ENCODE results near the gene CLEC18A. TPM values are rescaled to one million over a fixed set of nuclear protein-coding genes. Genes with fewer than 3 reads are reported as not detected.
"Not testable (repeated sequence)": the region's sequence is repeated elsewhere in the genome, so short reads cannot be mapped to it uniquely, and the experiment has no call there.

CLEC18A gene
- total RNA-seq, 1 donor from 2014 or later = 5.9 TPM

GRCh38 chr16:70012354-70012753 is 61.2 kb downstream of the CLEC18A start:
- H3K27me3 ChIP-seq; H4K20me1 ChIP-seq (ENCODE audit: low read depth); H3K9me3 Mint-ChIP-seq; H2AFZ ChIP-seq (replicated peaks); H3K36me3 Mint-ChIP-seq; H3K79me2 ChIP-seq (ENCODE audit: low read depth); H3K27me3 Mint-ChIP-seq (ENCODE audit: insufficient read depth, low read depth); H3F3A ChIP-seq (ENCODE audit: low read depth); H3K9me3 ChIP-seq (ENCODE audit: low read depth); H3K36me3 ChIP-seq; DNase-seq (ENCODE audit: low spot score); H3K4me1 ChIP-seq; H3K4me3 ChIP-seq; H3K9ac ChIP-seq; H3K4me3 Mint-ChIP-seq; H3K4me2 ChIP-seq; H3K4me1 Mint-ChIP-seq; H3K27ac ChIP-seq: not testable (repeated sequence)
- H3K27ac Mint-ChIP-seq = peak overlapping the region; percentile 69

- peaks cover 12% of the 10 kb centered on the region for H3K36me3 Mint-ChIP-seq
Observed at GRCh38 chr16:70012951-70013350, 61.8 kb downstream of the CLEC18A start.

More at GRCh38 chr16:70012951-70013350, 61.8 kb downstream of the CLEC18A start:
- not testable (repeated sequence) for H3K4me1 ChIP-seq; H2AFZ ChIP-seq (replicated peaks); H3K4me3 ChIP-seq; H3K27me3 Mint-ChIP-seq (ENCODE audit: insufficient read depth, low read depth); H3K4me2 ChIP-seq; H3K36me3 ChIP-seq; H3K27ac ChIP-seq; H3K27me3 ChIP-seq; H3K4me3 Mint-ChIP-seq; H3K79me2 ChIP-seq (ENCODE audit: low read depth); H3F3A ChIP-seq (ENCODE audit: low read depth); H3K9ac ChIP-seq; H3K9me3 ChIP-seq (ENCODE audit: low read depth); H3K9me3 Mint-ChIP-seq; H3K4me1 Mint-ChIP-seq; H3K27ac Mint-ChIP-seq; H4K20me1 ChIP-seq (ENCODE audit: low read depth)
- peak; percentile 2 for DNase-seq (ENCODE audit: low spot score)

MicroRNA genes within 50 kb of the gene (microRNA counts, 767-probe panel; counts per million panel counts)
- 460 counts per million, percentile 90 among the panel's probes with 10 or more counts for microRNA hsa-miR-140-3p
- 5,982 counts per million, percentile 92 among the panel's probes with 10 or more counts for microRNA hsa-miR-140-5p

Small RNAs within 50 kb of the gene (microRNA-seq; reads per million reads assigned to microRNA genes)
- 531 reads per million, percentile 90 among the genes with 10 or more reads in this experiment for gene MIR140

Small RNAs within 50 kb of the gene (small RNA-seq; reads per million reads assigned to genes)
- not detected for gene AC026468.1
- 25.1 reads per million, percentile 97 among the genes with 10 or more reads in this experiment for gene MIR140

Other genes with a start within 250 kb of the CLEC18A start
- gene NQO1, start 224.8 kb upstream of the CLEC18A start, total RNA-seq (ENCODE audit: low replicate concordance) = 11.4 and 18.1 TPM in 2 replicates
- gene NOB1, start 196.4 kb upstream of the CLEC18A start, total RNA-seq (ENCODE audit: low replicate concordance) = 30.3 and 47.4 TPM in 2 replicates
- gene WWP2, start 189.0 kb upstream of the CLEC18A start, total RNA-seq (ENCODE audit: low replicate concordance) = 24.5 and 26.8 TPM in 2 replicates
- gene PDPR, start 163.0 kb downstream of the CLEC18A start, total RNA-seq (ENCODE audit: low replicate concordance) = 19.5 and 25.2 TPM in 2 replicates
- 0.51 and 3.8 TPM in 2 replicates for gene CLEC18C, start 222.5 kb downstream of the CLEC18A start, total RNA-seq (ENCODE audit: low replicate concordance)

Measured in neural progenitor cell (in vitro differentiated cells).